Measurements from ENCODE around the gene MPIG6B. TPM values are rescaled to one million over a fixed set of nuclear protein-coding genes. Genes with fewer than 3 reads are reported as not detected.

Gene MPIG6B
- total RNA-seq, 1 donor from 2014 or later = not detected

DNA sequence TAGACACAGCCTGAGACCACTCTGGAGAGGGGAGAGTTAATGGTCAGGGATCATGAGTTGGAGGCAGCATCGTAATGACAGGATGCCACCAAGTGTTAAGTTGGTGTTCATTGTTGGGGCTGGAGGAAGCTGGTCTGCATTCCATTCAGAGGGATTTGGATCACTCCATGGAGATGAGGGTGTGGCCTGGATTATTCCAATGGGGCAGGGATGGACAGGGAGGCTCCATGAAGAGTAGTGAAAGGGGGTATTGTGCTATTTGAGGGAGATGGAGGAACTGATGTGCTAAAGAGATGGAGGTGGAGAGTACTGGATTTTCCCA, 40.4 kb downstream of the MPIG6B start:
- Histone ChIP-seq H3K27me3 (ENCODE audit: insufficient read depth, low read length) (no peaks in the 10 kb centered on the region), H3K9me3 (ENCODE audit: insufficient read depth, low read depth, low read length) (no peaks in the 10 kb centered on the region), H4K20me1 (ENCODE audit: insufficient read depth, low read length) (no peaks in the 10 kb centered on the region), H3K4me2 (ENCODE audit: low read length) (peak overlapping the region; percentile 25), H3K79me2 (ENCODE audit: insufficient read depth, low read length) (no peaks in the 10 kb centered on the region), H2AFZ (ENCODE audit: low read depth, low read length) (no peak overlapping the region), H3K4me3 (ENCODE audit: insufficient read depth, low read depth, low read length) (no peak overlapping the region), H3K36me3 (ENCODE audit: insufficient read depth, low read length) (no peaks in the 10 kb centered on the region), H3K9ac (ENCODE audit: low read length) (no peak overlapping the region), H3K4me1 (ENCODE audit: insufficient read depth, low read length) (peaks cover 12% of the 10 kb centered on the region), H3K27ac (ENCODE audit: low read depth, low read length) (no peak overlapping the region)
- no peaks in the 10 kb centered on the region for H3K9me3 Mint-ChIP-seq (ENCODE audit: unreplicated experiment)
- H3K4me3 Mint-ChIP-seq (ENCODE audit: unreplicated experiment) = peak overlapping the region; percentile 8
- peak; percentile 93 for FAIRE-seq
- DNase-seq (ENCODE audit: low read depth) = peak; percentile 34
- H3K27ac Mint-ChIP-seq (ENCODE audit: unreplicated experiment) = peak overlapping the region; percentile 17
- H3K36me3 Mint-ChIP-seq (ENCODE audit: low read depth, unreplicated experiment) = peaks cover 21% of the 10 kb centered on the region
- peaks cover 6% of the 10 kb centered on the region for H3K4me1 Mint-ChIP-seq (ENCODE audit: low read depth, unreplicated experiment)
- peaks cover 6% of the 10 kb centered on the region for H3K27me3 Mint-ChIP-seq (ENCODE audit: low read depth, unreplicated experiment)
- TF ChIP-seq EZH2 (IDR thresholded peaks at IDR 0.05; ENCODE audit: insufficient read depth, low read length) (no peak), CTCF (IDR thresholded peaks at IDR 0.05; ENCODE audit: insufficient read depth, low read depth, low read length) (no peak)

GRCh38 chr6:31764198-31764597, 41.0 kb downstream of the MPIG6B start:
- no peak overlapping the region for H3K4me3 Mint-ChIP-seq (ENCODE audit: unreplicated experiment)
- no peak overlapping the region for H3K27ac ChIP-seq (ENCODE audit: low read depth, low read length)
- peaks cover 21% of the 10 kb centered on the region for H3K36me3 Mint-ChIP-seq (ENCODE audit: low read depth, unreplicated experiment)
- H3K9me3 ChIP-seq (ENCODE audit: insufficient read depth, low read depth, low read length) = no peaks in the 10 kb centered on the region
- DNase-seq (ENCODE audit: low read depth) = no peak
- peaks cover 6% of the 10 kb centered on the region for H3K4me1 Mint-ChIP-seq (ENCODE audit: low read depth, unreplicated experiment)
- H3K27ac Mint-ChIP-seq (ENCODE audit: unreplicated experiment) = no peak overlapping the region
- TF ChIP-seq EZH2 (IDR thresholded peaks at IDR 0.05; ENCODE audit: insufficient read depth, low read length) = no peak
- no peak for TF ChIP-seq CTCF (IDR thresholded peaks at IDR 0.05; ENCODE audit: insufficient read depth, low read depth, low read length)
- no peaks in the 10 kb centered on the region for H4K20me1 ChIP-seq (ENCODE audit: insufficient read depth, low read length)
- peaks cover 6% of the 10 kb centered on the region for H3K27me3 Mint-ChIP-seq (ENCODE audit: low read depth, unreplicated experiment)
- H3K36me3 ChIP-seq (ENCODE audit: insufficient read depth, low read length) = no peaks in the 10 kb centered on the region
- no peaks in the 10 kb centered on the region for H3K27me3 ChIP-seq (ENCODE audit: insufficient read depth, low read length)
- H3K4me1 ChIP-seq (ENCODE audit: insufficient read depth, low read length) = peaks cover 12% of the 10 kb centered on the region
- no peak overlapping the region for H3K4me3 ChIP-seq (ENCODE audit: insufficient read depth, low read depth, low read length)
- H2AFZ ChIP-seq (ENCODE audit: low read depth, low read length) = no peak overlapping the region
- no peak overlapping the region for H3K4me2 ChIP-seq (ENCODE audit: low read length)
- H3K79me2 ChIP-seq (ENCODE audit: insufficient read depth, low read length) = no peaks in the 10 kb centered on the region
- FAIRE-seq = no peak
- H3K9ac ChIP-seq (ENCODE audit: low read length) = no peak overlapping the region
- no peaks in the 10 kb centered on the region for H3K9me3 Mint-ChIP-seq (ENCODE audit: unreplicated experiment)

DNA sequence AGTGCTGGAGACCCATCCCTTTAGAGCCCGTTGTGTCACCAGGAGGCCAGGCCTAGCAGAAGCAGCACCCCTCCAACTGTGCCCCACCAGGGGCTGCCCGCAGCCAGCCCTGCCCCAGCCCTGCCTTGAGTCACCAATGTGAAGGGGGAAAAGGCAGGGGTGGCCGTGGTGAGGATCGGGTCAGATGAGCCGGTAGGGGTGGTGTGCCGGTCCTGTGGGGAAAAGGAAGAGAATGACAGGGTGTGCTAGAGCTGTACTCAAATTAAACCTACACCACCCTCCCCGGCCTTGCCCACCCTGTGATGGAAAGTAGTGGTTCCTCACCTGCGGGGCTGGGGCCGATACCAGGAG, 42.4 kb downstream of the MPIG6B start:
- TF ChIP-seq EZH2 (IDR thresholded peaks at IDR 0.05; ENCODE audit: insufficient read depth, low read length) = no peak
- no peak for TF ChIP-seq CTCF (IDR thresholded peaks at IDR 0.05; ENCODE audit: insufficient read depth, low read depth, low read length)
- H3K9ac ChIP-seq (ENCODE audit: low read length) = no peak overlapping the region
- H3K9me3 ChIP-seq (ENCODE audit: insufficient read depth, low read depth, low read length) = no peaks in the 10 kb centered on the region
- Mint-ChIP-seq H3K27me3 (ENCODE audit: low read depth, unreplicated experiment) (peaks cover 2% of the 10 kb centered on the region), H3K4me1 (ENCODE audit: low read depth, unreplicated experiment) (peaks cover 6% of the 10 kb centered on the region), H3K36me3 (ENCODE audit: low read depth, unreplicated experiment) (peaks cover 17% of the 10 kb centered on the region), H3K27ac (ENCODE audit: unreplicated experiment) (no peak overlapping the region), H3K9me3 (ENCODE audit: unreplicated experiment) (no peaks in the 10 kb centered on the region), H3K4me3 (ENCODE audit: unreplicated experiment) (no peak overlapping the region)
- no peak overlapping the region for H3K4me2 ChIP-seq (ENCODE audit: low read length)
- no peak overlapping the region for H3K27ac ChIP-seq (ENCODE audit: low read depth, low read length)
- no peak overlapping the region for H2AFZ ChIP-seq (ENCODE audit: low read depth, low read length)
- H3K79me2 ChIP-seq (ENCODE audit: insufficient read depth, low read length) = no peaks in the 10 kb centered on the region
- no peak for DNase-seq (ENCODE audit: low read depth)
- H4K20me1 ChIP-seq (ENCODE audit: insufficient read depth, low read length) = no peaks in the 10 kb centered on the region
- FAIRE-seq = no peak
- H3K4me3 ChIP-seq (ENCODE audit: insufficient read depth, low read depth, low read length) = no peak overlapping the region
- no peaks in the 10 kb centered on the region for H3K27me3 ChIP-seq (ENCODE audit: insufficient read depth, low read length)
- peaks cover 12% of the 10 kb centered on the region for H3K4me1 ChIP-seq (ENCODE audit: insufficient read depth, low read length)
- no peaks in the 10 kb centered on the region for H3K36me3 ChIP-seq (ENCODE audit: insufficient read depth, low read length)
